Activated CD8-positive, alpha-beta T cell treated with anti-CD3 and anti-CD28 coated beads, Interleukin-2, amount 10 ng/mL, durations not matched to agents 7 days and 5 days (primary cell): ENCODE data around the gene MED16. TPM values are rescaled to one million over a fixed set of nuclear protein-coding genes. Genes with fewer than 3 reads are reported as not detected.

Experiments
- ATAC-seq: fragments of 150-1000 bp; cut with Tn5 transposase; one replicate; pipeline ENCODE4 v1.10.0; 2021; ENCODE audit warnings: moderate library complexity
- CTCF ChIA-PET: fragments of 350-600 bp; sonication (Branson Sonifier 250); formaldehyde crosslinking; loops from one replicate; lab custom pipeline; 2021; ENCODE audit warnings: antibody characterized with exemption; lab: Charles Lee
- POLR2A ChIA-PET: fragments of 350-600 bp; sonication (Branson Sonifier 250); formaldehyde crosslinking; loops from one replicate; lab custom pipeline; 2021; ENCODE audit warnings: antibody characterized with exemption; lab: Charles Lee
- DNase-seq: peaks from one replicate; pipeline ENCODE4 v3.0.0-alpha.2; 2020
- H3K27ac Mint-ChIP-seq: one replicate; pipeline ENCODE4 v1.8.0; 2021; ENCODE audit warnings: mild to moderate bottlenecking, mixed read lengths
- H3K27me3 Mint-ChIP-seq: one replicate; pipeline ENCODE4 v1.8.0; 2021; ENCODE audit warnings: low read depth, mixed read lengths
- H3K36me3 Mint-ChIP-seq: one replicate; pipeline ENCODE4 v1.8.0; 2021; ENCODE audit warnings: low read depth, mixed read lengths
- H3K4me1 Mint-ChIP-seq: one replicate; pipeline ENCODE4 v1.8.0; 2021; ENCODE audit warnings: low read depth, mixed read lengths
- H3K4me3 Mint-ChIP-seq: one replicate; pipeline ENCODE4 v1.8.0; 2021; ENCODE audit warnings: mild to moderate bottlenecking, mixed read lengths
- H3K9me3 Mint-ChIP-seq: one replicate; pipeline ENCODE4 v1.8.0; 2022; ENCODE audit warnings: mixed read lengths; ENCODE audit not compliant: insufficient read depth
- total RNA-seq, 2 experiments: library from RNA; stranded (reverse); gene quantifications; one replicate each; pipeline ENCODE4 v1.2.3, GENCODE V29; 2021

The MED16 gene
- total RNA-seq, 2 experiments from 2014 or later: 55.9 to 60.4 TPM

DNA sequence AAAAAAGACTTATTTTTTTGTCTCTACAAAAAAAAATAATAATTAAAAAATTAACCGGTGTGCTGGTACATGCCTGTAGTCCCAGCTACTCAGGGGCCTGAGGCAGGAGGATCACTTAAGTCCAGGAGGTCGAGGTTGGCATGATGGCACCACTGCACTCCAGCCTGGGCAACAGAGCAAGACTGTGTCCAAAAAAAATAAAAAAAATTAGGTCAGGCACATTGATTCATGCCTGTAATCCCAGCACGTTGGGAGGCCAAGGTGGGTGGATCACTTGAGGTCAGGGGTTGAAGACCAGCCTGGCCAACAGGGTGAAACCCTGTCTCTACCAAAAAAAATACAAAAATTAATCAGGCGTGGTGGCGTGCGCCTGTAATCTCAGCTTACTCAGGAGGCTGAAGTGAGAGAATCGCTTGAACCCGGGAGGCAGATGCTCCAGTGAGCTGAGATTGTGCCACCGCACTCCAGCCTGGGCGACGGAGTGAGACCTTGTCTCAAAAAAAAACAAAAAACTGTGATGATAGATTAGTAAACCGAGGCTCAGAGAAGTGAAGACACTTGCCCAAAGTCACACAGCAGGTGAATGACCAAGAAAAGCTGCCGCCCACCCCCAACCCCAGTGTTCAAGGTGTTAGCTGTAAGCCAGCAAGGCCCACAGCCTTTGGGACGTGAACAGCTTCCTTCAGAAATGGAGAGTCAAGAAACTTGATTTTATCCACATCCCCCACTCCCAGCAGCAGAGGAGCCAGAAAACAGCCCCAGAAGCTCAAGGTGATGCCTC is 9.6 kb upstream of the MED16 start:
- ATAC-seq (no peak), DNase-seq (no peak)
- H3K4me1 Mint-ChIP-seq: peaks cover 32% of the 10 kb centered on the region
- H3K27me3 Mint-ChIP-seq: no peaks in the 10 kb centered on the region
- no peak overlapping the region for H3K4me3 Mint-ChIP-seq
- peaks cover 22% of the 10 kb centered on the region for H3K36me3 Mint-ChIP-seq
- H3K9me3 Mint-ChIP-seq: no peaks in the 10 kb centered on the region
- no peak overlapping the region for H3K27ac Mint-ChIP-seq
- POLR2A ChIA-PET: interaction anchor here (2.3 kb wide), 1 partner anchor 9 kb away, joined by 7 read pairs; the partner anchor contains the start of genes MED16 and RNU6-9
- CTCF ChIA-PET: interaction anchor here (0.9 kb wide), 1 partner anchor 39 kb away, joined by 3 read pairs; no protein-coding TSS in a partner anchor

DNA sequence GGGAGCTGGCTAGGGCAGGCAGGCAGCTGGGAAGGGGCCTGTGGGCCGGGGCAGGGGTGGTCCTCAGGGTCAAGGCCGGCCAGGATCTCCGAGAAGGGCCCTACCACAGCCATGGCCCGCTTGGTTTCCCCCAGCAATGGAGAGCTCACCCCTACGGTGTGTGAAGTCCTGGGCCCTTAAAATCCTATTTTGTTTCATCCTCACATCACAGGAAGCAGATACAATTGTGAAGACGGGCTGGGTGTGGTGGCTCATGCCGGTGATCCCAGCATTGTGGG is 9.0 kb upstream of the MED16 start:
- DNase-seq (no peak), ATAC-seq (no peak)
- Mint-ChIP-seq H3K9me3 (no peaks in the 10 kb centered on the region), H3K4me1 (peaks cover 26% of the 10 kb centered on the region), H3K27ac (no peak overlapping the region), H3K36me3 (peaks cover 24% of the 10 kb centered on the region), H3K27me3 (no peaks in the 10 kb centered on the region), H3K4me3 (no peak overlapping the region)
- POLR2A ChIA-PET: interaction anchor here (2.3 kb wide), 1 partner anchor 9 kb away, joined by 7 read pairs; the partner anchor contains the start of genes MED16 and RNU6-9
- CTCF ChIA-PET: interaction anchor here (0.9 kb wide), 1 partner anchor 38 kb away, joined by 3 read pairs; no protein-coding TSS in a partner anchor

DNA sequence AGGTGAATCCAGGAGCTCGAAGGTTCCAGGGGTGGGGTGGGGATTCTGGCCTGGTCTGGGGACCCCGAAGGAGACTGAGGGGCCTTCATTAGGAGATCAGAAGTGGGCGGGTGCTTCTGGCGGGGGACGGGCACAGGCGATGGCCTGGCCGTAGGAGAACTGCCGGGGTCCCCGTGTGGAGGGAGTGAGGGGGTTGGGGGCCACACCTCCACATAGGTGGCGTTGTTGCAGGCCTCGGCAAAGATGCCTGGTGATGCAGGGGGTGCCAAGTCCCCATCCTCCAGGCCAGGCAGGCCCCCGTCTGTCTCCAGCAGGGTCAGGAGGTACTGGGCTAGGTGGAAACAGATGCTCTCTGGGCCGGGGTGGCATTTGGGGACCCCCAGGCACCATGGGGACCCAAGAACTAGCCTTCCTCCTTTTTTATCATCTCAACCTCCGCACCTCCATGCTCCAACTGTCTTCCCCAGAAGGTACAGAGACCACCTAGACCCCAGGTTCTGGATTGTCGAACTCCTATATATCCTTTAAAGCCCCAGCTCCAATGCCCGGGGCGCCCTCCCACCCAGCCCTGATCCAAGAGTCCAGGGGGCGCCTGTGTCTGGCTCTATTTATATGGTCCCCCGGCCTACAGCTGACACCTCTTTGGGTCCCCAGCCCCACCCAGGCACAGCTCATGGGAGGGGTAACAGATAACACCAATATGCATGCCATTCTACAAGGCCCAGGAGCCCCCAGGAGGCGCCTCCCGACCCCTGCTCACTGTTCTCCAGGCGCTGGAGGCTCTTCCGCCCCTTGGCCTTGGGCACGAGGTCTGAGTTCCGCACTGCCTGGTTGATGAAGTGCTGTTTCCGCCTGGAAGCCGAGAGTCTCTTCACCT is 8.5 kb upstream of the MED16 start:
- DNase-seq (no peak), ATAC-seq (no peak)
- no peak overlapping the region for H3K27ac Mint-ChIP-seq
- POLR2A ChIA-PET: interaction anchor here (2.3 kb wide), 1 partner anchor 8 kb away, joined by 7 read pairs; the partner anchor contains the start of genes MED16 and RNU6-9
- CTCF ChIA-PET: interaction anchor here (0.9 kb wide), 1 partner anchor 38 kb away, joined by 3 read pairs; no protein-coding TSS in a partner anchor
- no peak overlapping the region for H3K4me3 Mint-ChIP-seq
- H3K36me3 Mint-ChIP-seq: peaks cover 27% of the 10 kb centered on the region
- peaks cover 21% of the 10 kb centered on the region for H3K4me1 Mint-ChIP-seq
- no peaks in the 10 kb centered on the region for H3K27me3 Mint-ChIP-seq
- no peaks in the 10 kb centered on the region for H3K9me3 Mint-ChIP-seq

DNA sequence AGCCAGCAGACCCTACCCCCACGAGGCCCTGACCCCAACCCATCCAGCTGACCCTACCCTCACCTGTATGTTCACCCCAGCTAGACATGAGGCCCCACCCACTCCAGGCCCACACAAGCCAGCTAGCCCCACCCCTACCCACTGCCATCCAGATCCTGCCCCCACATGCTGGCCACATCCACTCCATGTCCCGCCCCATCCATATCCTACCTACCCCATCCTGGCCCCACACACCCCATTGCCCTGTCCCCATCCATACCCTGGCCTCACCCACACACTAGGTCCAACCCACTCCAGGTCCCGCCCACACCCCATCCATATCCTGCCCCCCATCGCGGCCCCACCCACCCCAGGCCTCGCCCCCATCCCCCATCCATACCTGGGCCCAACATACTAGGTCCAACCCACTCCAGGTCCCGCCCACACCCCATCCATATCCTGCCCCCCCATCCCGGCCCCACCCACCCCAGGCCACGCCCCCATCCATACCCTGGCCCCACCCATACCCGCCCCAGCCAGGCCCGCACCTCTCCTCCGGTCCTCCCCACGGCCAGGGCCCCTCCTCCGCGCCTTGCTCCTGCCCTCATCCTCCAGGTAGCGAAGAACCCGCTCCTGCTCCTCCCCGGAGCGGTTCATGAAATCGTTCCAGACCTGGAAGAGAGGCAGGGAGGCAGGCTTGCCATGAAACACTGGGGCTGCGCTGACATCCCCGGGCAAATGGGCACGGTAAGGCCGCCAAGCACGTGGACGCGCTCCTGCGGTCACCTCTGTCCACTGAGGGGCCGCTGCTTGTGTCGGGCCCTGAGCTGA is 7.5 kb upstream of the MED16 start:
- H3K9me3 Mint-ChIP-seq: no peaks in the 10 kb centered on the region
- H3K36me3 Mint-ChIP-seq: peaks cover 28% of the 10 kb centered on the region
- CTCF ChIA-PET: no interaction called here
- DNase-seq (peak; percentile 51), ATAC-seq (peak; percentile 68)
- no peak overlapping the region for H3K4me3 Mint-ChIP-seq
- H3K27ac Mint-ChIP-seq: peak overlapping the region; percentile 60
- no peaks in the 10 kb centered on the region for H3K27me3 Mint-ChIP-seq
- H3K4me1 Mint-ChIP-seq: peaks cover 17% of the 10 kb centered on the region
- POLR2A ChIA-PET: no interaction called here

DNA sequence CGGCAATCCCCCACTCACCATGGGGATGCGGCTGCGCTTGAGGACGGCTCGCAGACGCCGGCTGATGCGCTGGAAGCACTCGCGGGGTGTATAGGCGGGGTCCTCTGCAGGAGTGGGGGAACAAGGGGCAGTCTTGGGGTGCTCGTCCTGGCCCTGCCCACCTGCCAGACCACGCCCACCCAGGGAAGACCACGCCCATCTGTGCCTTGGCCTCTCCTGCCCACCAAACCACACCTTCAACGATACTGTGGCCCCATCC is 7.0 kb upstream of the MED16 start:
- Mint-ChIP-seq H3K4me1 (peaks cover 14% of the 10 kb centered on the region), H3K27ac (no peak overlapping the region)
- no peak for ATAC-seq

DNA sequence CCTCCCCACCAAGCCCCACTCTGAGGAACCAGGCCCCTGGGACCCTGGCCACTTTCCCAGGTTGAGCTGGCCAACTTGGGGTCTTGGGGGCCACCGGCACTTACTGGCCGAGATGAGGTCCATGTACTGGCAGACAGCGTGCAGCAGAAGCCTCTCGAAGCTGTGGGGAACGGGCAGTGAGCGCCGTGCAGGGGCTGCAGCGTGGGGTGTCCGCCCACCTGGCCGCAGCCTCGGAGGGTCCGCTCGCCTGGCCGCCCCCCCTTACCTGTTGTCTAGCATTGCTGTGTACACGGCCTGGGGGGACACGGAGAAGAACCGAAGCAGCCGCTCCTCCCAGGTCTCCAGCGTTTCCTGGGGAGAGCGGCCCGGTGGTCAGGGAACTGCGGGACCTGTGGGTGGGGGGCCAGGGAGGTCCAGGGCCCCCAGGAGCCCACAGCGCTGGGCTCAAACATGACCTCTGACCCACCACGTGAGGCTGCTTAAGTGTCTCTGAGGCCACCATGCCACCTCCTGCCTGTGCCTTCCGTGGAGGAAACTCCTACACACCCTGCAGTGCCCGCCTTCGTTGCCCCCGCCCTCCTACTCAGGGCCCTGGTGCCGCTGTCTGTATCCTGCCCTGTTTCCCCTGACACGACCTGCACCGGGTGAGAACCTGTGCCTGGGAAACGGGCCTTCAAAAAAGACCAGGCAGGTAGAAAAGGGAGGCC is 6.5 kb upstream of the MED16 start:
- Mint-ChIP-seq H3K27ac (no peak overlapping the region), H3K36me3 (peaks cover 28% of the 10 kb centered on the region), H3K4me1 (peaks cover 11% of the 10 kb centered on the region), H3K4me3 (no peak overlapping the region), H3K27me3 (no peaks in the 10 kb centered on the region), H3K9me3 (no peaks in the 10 kb centered on the region)
- ChIA-PET POLR2A (no interaction called here), CTCF (no interaction called here)
- DNase-seq: no peak
- no peak for ATAC-seq

More for the DNA sequence above, 7.0 kb upstream of the MED16 start:
- Mint-ChIP-seq H3K36me3 (peaks cover 28% of the 10 kb centered on the region), H3K4me3 (no peak overlapping the region), H3K9me3 (no peaks in the 10 kb centered on the region), H3K27me3 (no peaks in the 10 kb centered on the region)
- ChIA-PET POLR2A (no interaction called here), CTCF (no interaction called here)
- no peak for DNase-seq

DNA sequence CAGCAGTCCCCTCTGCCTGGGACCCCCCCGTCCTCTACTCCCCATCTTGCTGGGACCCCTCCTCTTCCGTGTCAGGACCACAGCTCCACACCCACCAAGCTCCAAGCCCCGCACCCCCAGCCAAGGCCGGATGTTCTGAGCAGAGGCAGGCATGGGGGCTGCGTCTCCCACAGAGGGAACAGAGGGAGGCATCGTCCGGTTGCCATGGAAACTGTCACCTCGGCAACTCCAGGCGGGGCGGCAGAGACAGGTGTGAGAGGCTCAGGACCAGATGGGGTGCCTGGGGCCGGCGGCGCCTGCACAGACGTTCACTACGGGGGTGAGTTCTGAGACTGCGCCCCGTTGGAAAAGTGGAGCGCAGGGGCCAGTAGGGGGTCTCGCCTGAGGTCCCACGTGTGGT is 5.7 kb upstream of the MED16 start:
- no peak overlapping the region for H3K4me3 Mint-ChIP-seq
- ATAC-seq (peak; percentile 27), DNase-seq (peak; percentile 56)
- ChIA-PET CTCF (no interaction called here), POLR2A (no interaction called here)
- peaks cover 12% of the 10 kb centered on the region for H3K4me1 Mint-ChIP-seq
- H3K36me3 Mint-ChIP-seq: peaks cover 24% of the 10 kb centered on the region
- H3K27me3 Mint-ChIP-seq: no peaks in the 10 kb centered on the region
- peak overlapping the region; percentile 49 for H3K27ac Mint-ChIP-seq
- H3K9me3 Mint-ChIP-seq: no peaks in the 10 kb centered on the region

DNA sequence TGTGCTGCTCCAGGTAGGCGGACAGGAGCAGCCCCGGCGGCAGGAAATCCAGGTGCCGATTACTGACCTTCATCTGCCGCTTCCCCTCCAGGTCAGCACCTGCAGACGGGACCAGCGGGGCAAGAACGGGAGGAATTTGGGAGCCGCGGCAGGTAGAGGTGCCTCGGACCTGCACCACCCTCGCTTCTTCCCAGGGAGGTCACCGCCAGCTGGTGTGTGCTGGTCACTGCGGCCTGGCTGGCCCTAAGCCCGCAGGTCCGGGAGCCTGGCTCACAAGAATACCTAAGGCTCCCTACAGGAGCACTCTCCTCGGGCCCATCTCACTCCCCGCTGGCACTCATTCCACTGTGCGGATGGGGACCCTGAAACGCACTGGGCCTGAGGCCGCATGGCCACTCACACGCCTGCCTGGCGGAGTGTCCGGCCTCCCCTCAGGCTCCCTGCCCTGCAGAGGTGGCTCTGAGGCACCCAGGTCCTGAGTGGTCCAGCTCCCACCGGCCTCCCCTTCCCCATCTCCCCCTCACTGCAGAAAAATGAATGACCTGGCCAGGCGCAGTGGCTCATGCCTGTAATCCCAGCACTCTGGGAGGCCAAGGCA is 4.6 kb upstream of the MED16 start:
- ChIA-PET CTCF (interaction anchor here (1.9 kb wide), 1 partner anchor 10 kb away, joined by 4 read pairs; no protein-coding TSS in a partner anchor), POLR2A (interaction anchor here (1.2 kb wide), 1 partner anchor 11 kb away, joined by 3 read pairs; no protein-coding TSS in a partner anchor)
- DNase-seq (no peak), ATAC-seq (no peak)
- Mint-ChIP-seq H3K4me3 (no peak overlapping the region), H3K36me3 (peaks cover 28% of the 10 kb centered on the region), H3K9me3 (no peaks in the 10 kb centered on the region), H3K4me1 (peaks cover 19% of the 10 kb centered on the region), H3K27ac (no peak overlapping the region), H3K27me3 (no peaks in the 10 kb centered on the region)

DNA sequence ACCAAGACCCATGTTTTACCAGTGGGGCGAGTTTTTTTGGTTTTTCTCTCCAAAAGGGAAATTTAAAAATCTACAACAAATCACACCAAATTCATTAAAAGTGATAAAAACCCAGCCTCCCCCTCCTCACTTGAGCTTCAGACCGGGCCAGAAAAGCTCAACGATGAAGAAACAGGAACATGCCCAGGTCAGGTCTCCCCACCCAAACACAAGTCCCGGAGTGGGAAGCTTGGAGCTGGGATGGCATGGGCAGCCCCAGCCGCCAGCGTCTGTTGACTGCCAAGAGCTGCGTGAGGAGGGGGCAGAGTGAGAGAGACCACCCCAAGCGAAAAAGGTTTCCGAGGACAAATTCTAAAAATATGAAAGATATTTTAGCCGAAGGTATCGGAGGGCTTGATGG is 4.0 kb upstream of the MED16 start:
- POLR2A ChIA-PET: interaction anchor here (1.2 kb wide), 1 partner anchor 12 kb away, joined by 3 read pairs; no protein-coding TSS in a partner anchor

DNA sequence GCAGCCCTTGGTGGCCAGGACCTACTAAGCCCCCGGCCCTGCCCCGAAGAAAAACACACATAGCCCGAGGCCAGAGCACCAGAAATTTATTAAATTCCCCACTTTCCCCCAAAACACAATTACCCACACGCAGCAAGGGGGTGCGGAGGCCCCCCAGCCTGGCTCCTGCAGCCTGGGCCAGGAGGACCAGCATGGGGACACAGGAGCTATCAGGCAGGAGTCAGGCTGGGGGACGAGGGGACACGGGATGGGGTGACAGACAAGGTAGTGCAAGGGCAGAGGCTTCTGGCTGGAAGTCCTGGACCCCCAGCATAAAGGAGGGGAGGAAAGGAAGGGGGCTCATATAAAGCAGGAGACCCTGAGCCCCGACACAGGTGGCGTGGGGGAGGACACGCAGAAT is 3.4 kb upstream of the MED16 start:
- Mint-ChIP-seq H3K4me1 (peaks cover 19% of the 10 kb centered on the region), H3K36me3 (peaks cover 26% of the 10 kb centered on the region), H3K27ac (no peak overlapping the region), H3K4me3 (no peak overlapping the region), H3K27me3 (no peaks in the 10 kb centered on the region), H3K9me3 (no peaks in the 10 kb centered on the region)
- DNase-seq (no peak), ATAC-seq (no peak)
- ChIA-PET CTCF (interaction anchor here (1.9 kb wide), 1 partner anchor 11 kb away, joined by 4 read pairs; no protein-coding TSS in a partner anchor), POLR2A (interaction anchor here (1.2 kb wide), 1 partner anchor 12 kb away, joined by 3 read pairs; no protein-coding TSS in a partner anchor)

More for the DNA sequence above, 4.0 kb upstream of the MED16 start:
- H3K4me3 Mint-ChIP-seq: no peak overlapping the region
- peaks cover 19% of the 10 kb centered on the region for H3K4me1 Mint-ChIP-seq
- H3K27ac Mint-ChIP-seq: no peak overlapping the region
- no peaks in the 10 kb centered on the region for H3K9me3 Mint-ChIP-seq
- ATAC-seq (no peak), DNase-seq (no peak)
- H3K36me3 Mint-ChIP-seq: peaks cover 26% of the 10 kb centered on the region
- CTCF ChIA-PET: interaction anchor here (1.9 kb wide), 1 partner anchor 11 kb away, joined by 4 read pairs; no protein-coding TSS in a partner anchor
- no peaks in the 10 kb centered on the region for H3K27me3 Mint-ChIP-seq
